H54 (cell line): ENCODE measurements around the gene AGTRAP.

ENCODE experiments used
- DNase-seq: peaks from one replicate; pipeline ENCODE4 v3.0.0; 2011; ENCODE audit warnings: low spot score, mixed read lengths; ENCODE audit not compliant: insufficient read length
- FAIRE-seq: peaks from 3 replicates; lab custom pipeline; 2011; peaks lifted over from hg19 to GRCh38; lab: Jason Lieb, UNC
- POLR2A ChIP-seq: IDR thresholded peaks from 2 replicates; pipeline ENCODE4 v1.6.1; 2011; ENCODE audit warnings: low read depth, mild to moderate bottlenecking, low read length

The AGTRAP gene

GRCh38 chr1:11749996-11750395 lies 14.1 kb downstream of the AGTRAP start:
- FAIRE-seq: no peak
- no peak for DNase-seq
- TF ChIP-seq POLR2A: no peak

- FAIRE-seq: no peak
- no peak for TF ChIP-seq POLR2A
- no peak for DNase-seq
Measured at GRCh38 chr1:11751087-11751486, 15.2 kb downstream of the AGTRAP start.

GRCh38 chr1:11752359-11753088 lies 16.6 kb downstream of the AGTRAP start:
- FAIRE-seq (no peak), DNase-seq (no peak)
- no peak for TF ChIP-seq POLR2A

- no peak for TF ChIP-seq POLR2A
- DNase-seq (no peak), FAIRE-seq (no peak)
Measured at GRCh38 chr1:11753555-11754208, 17.7 kb downstream of the AGTRAP start.

- FAIRE-seq (no peak), DNase-seq (no peak)
- no peak for TF ChIP-seq POLR2A
Measured at GRCh38 chr1:11757047-11757446, 21.1 kb downstream of the AGTRAP start.

GRCh38 chr1:11759791-11760190 lies 23.9 kb downstream of the AGTRAP start:
- DNase-seq (no peak), FAIRE-seq (no peak)
- no peak for TF ChIP-seq POLR2A

- no peak for TF ChIP-seq POLR2A
- DNase-seq: no peak
Measured at GRCh38 chr1:11761285-11761684, 25.3 kb downstream of the AGTRAP start.

GRCh38 chr1:11761988-11762406 lies 26.1 kb downstream of the AGTRAP start, which contains the start of gene C1orf167:
Gene C1orf167 (plus strand): TSS chr1:11762193. CDS start chr1:11764401, 2,208 bp downstream.
- TF ChIP-seq POLR2A: no peak
- no peak for FAIRE-seq

More at GRCh38 chr1:11761285-11761684, 25.3 kb downstream of the AGTRAP start:
- FAIRE-seq: no peak

GRCh38 chr1:11764115-11764514 lies 28.2 kb downstream of the AGTRAP start:
- DNase-seq: no peak
- FAIRE-seq: no peak
- no peak for TF ChIP-seq POLR2A

More at GRCh38 chr1:11761988-11762406, 26.1 kb downstream of the AGTRAP start, which contains the start of gene C1orf167:
- no peak for DNase-seq

GRCh38 chr1:11764519-11764918 lies 28.6 kb downstream of the AGTRAP start:
- FAIRE-seq: no peak
- no peak for TF ChIP-seq POLR2A

GRCh38 chr1:11765661-11766428 lies 29.9 kb downstream of the AGTRAP start:
- FAIRE-seq: no peak
- no peak for DNase-seq
- no peak for TF ChIP-seq POLR2A

More at GRCh38 chr1:11764519-11764918, 28.6 kb downstream of the AGTRAP start:
- DNase-seq: no peak

- FAIRE-seq (no peak), DNase-seq (no peak)
- no peak for TF ChIP-seq POLR2A
Measured at GRCh38 chr1:11766429-11766776, 30.5 kb downstream of the AGTRAP start.

- no peak for TF ChIP-seq POLR2A
- DNase-seq: no peak
- no peak for FAIRE-seq
Measured at GRCh38 chr1:11767922-11768704, 32.2 kb downstream of the AGTRAP start.
